Fibroblast of lung (primary cell): Measurements from ENCODE around the gene BDH1. TPM values are rescaled to one million over a fixed set of nuclear protein-coding genes. Genes with fewer than 3 reads are reported as not detected.

Experiments used
- DNase-seq, 2 donors: peaks; one replicate each; pipeline versions ENCODE4 v3.0.0 to v3.0.0-alpha.2; 2010; ENCODE audit warnings: low read depth in 2 of 2
- H2AFZ ChIP-seq: 2 replicates; pipeline ENCODE4 v1.5.1; 2012; ENCODE audit warnings: low read length, control low read depth, inconsistent platforms
- H3K27ac ChIP-seq: 2 replicates; pipeline ENCODE4 v1.5.1; 2011; ENCODE audit warnings: low read length, control low read depth; ENCODE audit not compliant: insufficient read depth
- H3K27me3 ChIP-seq: 2 replicates; pipeline ENCODE4 v1.5.1; 2011; ENCODE audit warnings: mild to moderate bottlenecking, low read length; ENCODE audit not compliant: control insufficient read depth, insufficient read depth
- H3K36me3 ChIP-seq: 2 replicates; pipeline ENCODE4 v1.5.1; 2011; ENCODE audit warnings: low read length; ENCODE audit not compliant: control insufficient read depth, insufficient read depth
- H3K4me1 ChIP-seq: 2 replicates; pipeline ENCODE4 v1.5.1; 2011; ENCODE audit warnings: low read length; ENCODE audit not compliant: control insufficient read depth, insufficient read depth; ENCODE audit errors: extremely low read depth
- H3K4me2 ChIP-seq: 2 replicates; pipeline ENCODE4 v1.5.1; 2011; ENCODE audit warnings: low read length, control low read depth; ENCODE audit not compliant: insufficient read depth; ENCODE audit errors: extremely low read depth
- H3K4me3 ChIP-seq, 4 experiments: fragments of 200-600 bp in 1 of 4; sonication (generic) in 1 of 4; replicated peaks in 1 of 4; 2 replicates each; pipeline ENCODE4 v1.5.1; 2011 to 2016; ENCODE audit warnings: low read length in 4 of 4, low read depth in 3 of 4, mild to moderate bottlenecking in 3 of 4, control low read depth in 2 of 4, inconsistent platforms in 1 of 4, mixed read lengths in 1 of 4; ENCODE audit not compliant: insufficient read depth in 1 of 4; ENCODE audit errors: control extremely low read depth in 1 of 4
- H3K79me2 ChIP-seq: 2 replicates; pipeline ENCODE4 v1.5.1; 2012; ENCODE audit warnings: mild to moderate bottlenecking, low read length, inconsistent platforms; ENCODE audit not compliant: control insufficient read depth, insufficient read depth
- H3K9ac ChIP-seq: 2 replicates; pipeline ENCODE4 v1.5.1; 2011; ENCODE audit warnings: mild to moderate bottlenecking, low read length, control low read depth; ENCODE audit not compliant: insufficient read depth
- H3K9me3 ChIP-seq: 2 replicates; pipeline ENCODE4 v1.5.1; 2012; ENCODE audit warnings: low read depth, low read length; ENCODE audit not compliant: control insufficient read depth, insufficient read depth
- H4K20me1 ChIP-seq: 2 replicates; pipeline ENCODE4 v1.5.1; 2011; ENCODE audit warnings: low read length; ENCODE audit not compliant: control insufficient read depth, insufficient read depth; ENCODE audit errors: extremely low read depth
- CTCF ChIP-seq, 2 donors: IDR thresholded peaks in 1 of 2; conservative IDR thresholded peaks in 1 of 2; 1 replicate in 1 of 2; 2 replicates in 1 of 2; pipeline ENCODE4 v1.5.1; 2011 to 2012; ENCODE audit warnings: low read length in 2 of 2, control low read depth in 1 of 2, inconsistent platforms in 1 of 2, low read depth in 1 of 2, mild to moderate bottlenecking in 1 of 2
- EZH2 ChIP-seq: IDR thresholded peaks from 2 replicates; pipeline ENCODE4 v1.5.1; 2012; ENCODE audit warnings: low read length, control low read depth, mild to moderate bottlenecking; ENCODE audit errors: missing control alignments
- polyA plus RNA-seq, 2 donors: library from polyadenylated mRNA; depleted of rRNA in 1 of 2; stranded (reverse) in 1 of 2; unstranded in 1 of 2; fragments of >200 nt; gene quantifications; 2 replicates each; pipeline ENCODE4 v1.2.1, GENCODE V29; 2011 to 2012; ENCODE audit warnings: missing spikeins in 1 of 2
- total RNA-seq: library from RNA; depleted of rRNA; stranded (reverse); fragments of >200 nt; gene quantifications from 2 replicates; pipeline ENCODE4 v1.2.1, GENCODE V29; 2014

Gene BDH1
- total and polyA plus RNA-seq, 2 donors (not counting 1 experiment from before 2014, with no cell fraction given) = 0.66 to 3.1 TPM

GRCh38 chr3:197546307-197547085, 9.3 kb downstream of the BDH1 start:
- Histone ChIP-seq H3K9ac (no peak overlapping the region), H3K9me3 (no peaks in the 10 kb centered on the region), H2AFZ (no peak overlapping the region), H3K4me2 (no peak overlapping the region), H3K36me3 (no peaks in the 10 kb centered on the region), H3K4me3 (no peak overlapping the region), H3K79me2 (no peaks in the 10 kb centered on the region), H3K27ac (no peak overlapping the region), H3K4me1 (peaks cover 2% of the 10 kb centered on the region), H3K27me3 (no peaks in the 10 kb centered on the region), H4K20me1 (no peaks in the 10 kb centered on the region)
- DNase-seq = no peak
- TF ChIP-seq CTCF (conservative IDR thresholded peaks at IDR 0.05 in 1 of 2, IDR thresholded peaks at IDR 0.05 in 1 of 2; ENCODE audit: low read depth in 1 of 2, low read length in 2 of 2) = no peak
- TF ChIP-seq EZH2 = no peak

- TF ChIP-seq CTCF (conservative IDR thresholded peaks at IDR 0.05 in 1 of 2, IDR thresholded peaks at IDR 0.05 in 1 of 2; ENCODE audit: low read depth in 1 of 2, low read length in 2 of 2) (no peak), EZH2 (no peak)
- no peaks in the 10 kb centered on the region for H3K9me3 ChIP-seq
- no peak overlapping the region for H3K27ac ChIP-seq
- no peaks in the 10 kb centered on the region for H3K27me3 ChIP-seq
- no peak overlapping the region for H2AFZ ChIP-seq
- H3K4me3 ChIP-seq = no peak overlapping the region
- no peak overlapping the region for H3K9ac ChIP-seq
- H3K79me2 ChIP-seq = no peaks in the 10 kb centered on the region
- no peak overlapping the region for H3K4me2 ChIP-seq
- DNase-seq = no peak
- peaks cover 2% of the 10 kb centered on the region for H3K4me1 ChIP-seq
- H4K20me1 ChIP-seq = no peaks in the 10 kb centered on the region
- H3K36me3 ChIP-seq = no peaks in the 10 kb centered on the region
Observed at GRCh38 chr3:197545571-197545970, 10.2 kb downstream of the BDH1 start.

- no peak overlapping the region for H3K4me3 ChIP-seq
- H3K4me1 ChIP-seq = peaks cover 2% of the 10 kb centered on the region
- H3K36me3 ChIP-seq = no peaks in the 10 kb centered on the region
- no peak overlapping the region for H3K27ac ChIP-seq
- no peak for DNase-seq
- no peak overlapping the region for H2AFZ ChIP-seq
- H3K79me2 ChIP-seq = no peaks in the 10 kb centered on the region
- no peak for TF ChIP-seq EZH2
- no peak for TF ChIP-seq CTCF (conservative IDR thresholded peaks at IDR 0.05 in 1 of 2, IDR thresholded peaks at IDR 0.05 in 1 of 2; ENCODE audit: low read depth in 1 of 2, low read length in 2 of 2)
- no peak overlapping the region for H3K4me2 ChIP-seq
- H4K20me1 ChIP-seq = no peaks in the 10 kb centered on the region
- no peaks in the 10 kb centered on the region for H3K27me3 ChIP-seq
- no peak overlapping the region for H3K9ac ChIP-seq
- H3K9me3 ChIP-seq = no peaks in the 10 kb centered on the region
Observed at GRCh38 chr3:197545101-197545500, 10.7 kb downstream of the BDH1 start.
